KMS-11 (cell line): ENCODE results near the gene ATP13A2.
A peak's percentile ranks its signal among the peaks of the same experiment; 100 is the strongest.

Experiments
- H2AFZ ChIP-seq: fragments of 200-600 bp; sonication (generic); 2 replicates; pipeline ENCODE4 v1.6.1; 2016; ENCODE audit warnings: antibody characterized with exemption, mixed run types, low read depth
- H3K27ac ChIP-seq: fragments of 200-600 bp; sonication (generic); 2 replicates; pipeline ENCODE4 v1.6.1; 2016; ENCODE audit warnings: mild to moderate bottlenecking, mixed run types
- H3K27me3 ChIP-seq: fragments of 200-600 bp; sonication (generic); 2 replicates; pipeline ENCODE4 v1.6.1; 2017; ENCODE audit warnings: mild to moderate bottlenecking, low read depth, mixed run types, moderate library complexity; ENCODE audit not compliant: insufficient read depth
- H3K36me3 ChIP-seq: fragments of 200-600 bp; sonication (generic); 2 replicates; pipeline ENCODE4 v1.6.1; 2017; ENCODE audit warnings: mild to moderate bottlenecking, mixed run types; ENCODE audit not compliant: insufficient read depth
- H3K4me1 ChIP-seq: fragments of 200-600 bp; sonication (generic); 2 replicates; pipeline ENCODE4 v1.6.1; 2016; ENCODE audit warnings: mild to moderate bottlenecking, low read depth, mixed run types; ENCODE audit not compliant: poor library complexity, severe bottlenecking
- H3K4me2 ChIP-seq: fragments of 200-600 bp; sonication (generic); 2 replicates; pipeline ENCODE4 v1.7.0; 2016; ENCODE audit warnings: mild to moderate bottlenecking, mixed run types
- H3K4me3 ChIP-seq: fragments of 200-600 bp; sonication (generic); IDR thresholded peaks from 2 replicates; pipeline ENCODE4 v1.6.1; 2017; ENCODE audit warnings: low read depth, low read length, mixed read lengths; ENCODE audit not compliant: insufficient read depth
- H3K79me2 ChIP-seq: fragments of 200-600 bp; sonication (generic); 2 replicates; pipeline ENCODE4 v1.6.1; 2016; ENCODE audit warnings: low read depth, mixed run types; ENCODE audit not compliant: insufficient read depth
- H3K9ac ChIP-seq: fragments of 200-600 bp; sonication (generic); 2 replicates; pipeline ENCODE4 v1.6.1; 2016; ENCODE audit warnings: mild to moderate bottlenecking, mixed run types
- H4K20me1 ChIP-seq: fragments of 200-600 bp; sonication (generic); 2 replicates; pipeline ENCODE4 v1.6.1; 2016; ENCODE audit warnings: mild to moderate bottlenecking, mixed run types; ENCODE audit not compliant: insufficient read depth
- TF ChIP-seq, protein P1 (sequence below): fragments of 200-600 bp; sonication (generic); conservative IDR thresholded peaks from 2 replicates; pipeline ENCODE4 v1.6.1; 2017; ENCODE audit warnings: low read depth, mild to moderate bottlenecking, antibody characterized with exemption, low read length, moderate library complexity, mixed read lengths

The ATP13A2 gene

GRCh38 chr1:17020502-17020901 is 8.8 kb upstream of the ATP13A2 start:
- H4K20me1 ChIP-seq: peaks cover 6% of the 10 kb centered on the region; the same call in 1 of the 2 replicates
- no peak overlapping the region for H2AFZ ChIP-seq
- H3K9ac ChIP-seq: no peak overlapping the region
- H3K27ac ChIP-seq: no peak overlapping the region
- peaks cover 40% of the 10 kb centered on the region for H3K4me1 ChIP-seq
- H3K36me3 ChIP-seq: no peaks in the 10 kb centered on the region; the same call in 1 of the 2 replicates
- no peaks in the 10 kb centered on the region for H3K79me2 ChIP-seq
- TF ChIP-seq, protein P1, sequence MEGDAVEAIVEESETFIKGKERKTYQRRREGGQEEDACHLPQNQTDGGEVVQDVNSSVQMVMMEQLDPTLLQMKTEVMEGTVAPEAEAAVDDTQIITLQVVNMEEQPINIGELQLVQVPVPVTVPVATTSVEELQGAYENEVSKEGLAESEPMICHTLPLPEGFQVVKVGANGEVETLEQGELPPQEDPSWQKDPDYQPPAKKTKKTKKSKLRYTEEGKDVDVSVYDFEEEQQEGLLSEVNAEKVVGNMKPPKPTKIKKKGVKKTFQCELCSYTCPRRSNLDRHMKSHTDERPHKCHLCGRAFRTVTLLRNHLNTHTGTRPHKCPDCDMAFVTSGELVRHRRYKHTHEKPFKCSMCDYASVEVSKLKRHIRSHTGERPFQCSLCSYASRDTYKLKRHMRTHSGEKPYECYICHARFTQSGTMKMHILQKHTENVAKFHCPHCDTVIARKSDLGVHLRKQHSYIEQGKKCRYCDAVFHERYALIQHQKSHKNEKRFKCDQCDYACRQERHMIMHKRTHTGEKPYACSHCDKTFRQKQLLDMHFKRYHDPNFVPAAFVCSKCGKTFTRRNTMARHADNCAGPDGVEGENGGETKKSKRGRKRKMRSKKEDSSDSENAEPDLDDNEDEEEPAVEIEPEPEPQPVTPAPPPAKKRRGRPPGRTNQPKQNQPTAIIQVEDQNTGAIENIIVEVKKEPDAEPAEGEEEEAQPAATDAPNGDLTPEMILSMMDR: no peak
- H3K27me3 ChIP-seq: no peaks in the 10 kb centered on the region
- H3K4me3 ChIP-seq: no peak overlapping the region
- H3K4me2 ChIP-seq: peak overlapping the region; percentile 66; the same call in 1 of the 2 replicates

GRCh38 chr1:17018849-17019248 is 7.1 kb upstream of the ATP13A2 start:
- H3K36me3 ChIP-seq: no peaks in the 10 kb centered on the region; the same call in 1 of the 2 replicates
- no peaks in the 10 kb centered on the region; the same call in 1 of the 2 replicates for H3K27me3 ChIP-seq
- peak overlapping the region; percentile 4; the same call in 1 of the 2 replicates for H3K27ac ChIP-seq
- peaks cover 53% of the 10 kb centered on the region for H3K4me1 ChIP-seq
- H2AFZ ChIP-seq: no peak overlapping the region
- no peak overlapping the region for H3K9ac ChIP-seq
- H3K79me2 ChIP-seq: no peaks in the 10 kb centered on the region
- H4K20me1 ChIP-seq: peaks cover 6% of the 10 kb centered on the region; the same call in 1 of the 2 replicates
- no peak overlapping the region for H3K4me3 ChIP-seq
- TF ChIP-seq, protein P1: no peak
- H3K4me2 ChIP-seq: peak overlapping the region; percentile 66

DNA sequence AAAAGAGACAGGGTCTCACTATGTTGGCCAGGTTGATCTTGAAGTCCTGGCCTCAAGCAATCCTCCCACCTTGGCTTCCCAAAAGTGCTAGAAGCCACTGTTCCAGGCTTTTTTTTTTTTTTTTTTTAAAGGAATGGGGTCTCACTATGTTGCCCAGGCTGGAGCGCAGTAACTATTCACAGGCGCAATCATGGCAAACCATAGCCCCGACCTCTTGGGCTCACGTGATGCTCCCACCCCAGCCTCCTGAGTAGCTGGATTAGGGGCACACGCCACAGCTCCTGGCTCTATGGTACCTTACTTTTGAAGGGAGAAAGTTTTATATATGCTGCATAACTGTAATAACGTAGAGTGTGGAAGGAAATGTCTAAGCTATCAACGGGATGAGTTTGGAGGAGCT is 5.7 kb upstream of the ATP13A2 start:
- H3K4me3 ChIP-seq: no peak overlapping the region
- H2AFZ ChIP-seq: no peak overlapping the region
- H3K36me3 ChIP-seq: no peaks in the 10 kb centered on the region; the same call in 1 of the 2 replicates
- H3K79me2 ChIP-seq: no peaks in the 10 kb centered on the region
- peaks cover 65% of the 10 kb centered on the region for H3K4me1 ChIP-seq
- H3K27me3 ChIP-seq: no peaks in the 10 kb centered on the region; the same call in 1 of the 2 replicates
- TF ChIP-seq, protein P1: no peak
- H3K4me2 ChIP-seq: no peak overlapping the region
- H3K9ac ChIP-seq: no peak overlapping the region
- peaks cover 6% of the 10 kb centered on the region; the same call in 1 of the 2 replicates for H4K20me1 ChIP-seq
- H3K27ac ChIP-seq: no peak overlapping the region

GRCh38 chr1:17016317-17016661 is 4.6 kb upstream of the ATP13A2 start:
- peaks cover 6% of the 10 kb centered on the region; the same call in 1 of the 2 replicates for H4K20me1 ChIP-seq

More at GRCh38 chr1:17016317-17016661, 4.6 kb upstream of the ATP13A2 start:
- H3K36me3 ChIP-seq: no peaks in the 10 kb centered on the region; the same call in 1 of the 2 replicates
- H3K27ac ChIP-seq: no peak overlapping the region
- no peak overlapping the region for H3K9ac ChIP-seq
- TF ChIP-seq, protein P1: no peak
- no peak overlapping the region for H2AFZ ChIP-seq
- peaks cover 65% of the 10 kb centered on the region for H3K4me1 ChIP-seq
- no peak overlapping the region for H3K4me2 ChIP-seq
- no peak overlapping the region for H3K4me3 ChIP-seq
- no peaks in the 10 kb centered on the region; the same call in 1 of the 2 replicates for H3K27me3 ChIP-seq
- no peaks in the 10 kb centered on the region for H3K79me2 ChIP-seq
